ENCODE data around the gene C2orf76.

GRCh38 chr2:119324685-119325270, 41.9 kb downstream of the C2orf76 start:
- no peak for TF ChIP-seq POLR2A (IDR thresholded peaks at IDR 0.05)
- no peak for TF ChIP-seq CTCF (IDR thresholded peaks at IDR 0.05)

All from Peyer's patch (tissue), 4 donors.